Thoracic aorta (tissue), 2 donors: ENCODE data around the gene KAZN. TPM values are rescaled to one million over a fixed set of nuclear protein-coding genes. Genes with fewer than 3 reads are reported as not detected.

Experiments
- ATAC-seq: fragments of 150-250 bp; one replicate; pipeline ENCODE4 v1.8.0; 2017; ENCODE audit warnings: low read depth; ENCODE audit not compliant: insufficient number of reproducible peaks, low FRiP score
- DNase-seq: peaks from one replicate; pipeline ENCODE4 v3.0.0-alpha.2; 2020; ENCODE audit warnings: low spot score
- H3K27ac ChIP-seq, 2 donors: fragments of 200-600 bp; sonication (generic); 1 replicate in 1 of 2; 2 replicates in 1 of 2; pipeline ENCODE4 v1.5.1; 2016; ENCODE audit warnings: mild to moderate bottlenecking in 2 of 2, moderate library complexity in 2 of 2
- H3K27me3 ChIP-seq: fragments of 200-600 bp; sonication (generic); replicated peaks from 2 replicates; pipeline ENCODE4 v1.6.0; 2016; ENCODE audit warnings: mild to moderate bottlenecking; ENCODE audit not compliant: insufficient read depth
- H3K36me3 ChIP-seq: fragments of 200-600 bp; sonication (generic); one replicate; pipeline ENCODE4 v1.5.1; 2016
- H3K4me1 ChIP-seq, 2 donors: fragments of 200-600 bp; sonication (generic); 1 replicate in 1 of 2; 2 replicates in 1 of 2; pipeline versions ENCODE4 v1.5.1 to v1.6.0; 2016; ENCODE audit warnings: low read depth in 2 of 2, mild to moderate bottlenecking in 1 of 2; ENCODE audit not compliant: control insufficient read depth in 1 of 2
- H3K4me3 ChIP-seq: fragments of 200-600 bp; sonication (generic); 2 replicates; pipeline ENCODE4 v1.5.1; 2016; ENCODE audit warnings: mild to moderate bottlenecking
- H3K9me3 ChIP-seq: fragments of 200-600 bp; sonication (generic); 2 replicates; pipeline ENCODE4 v1.5.1; 2016
- CTCF ChIP-seq: fragments of 200-600 bp; sonication (generic); IDR thresholded peaks from one replicate; pipeline ENCODE4 v1.5.1; 2019; ENCODE audit warnings: antibody characterized with exemption
- total RNA-seq, 2 donors: library from RNA; depleted of rRNA; stranded (reverse); fragments of >200 nt; gene quantifications; one replicate each; pipeline versions ENCODE4 v1.1.0 to v1.2.3, GENCODE V29; 2016

Gene KAZN
- total RNA-seq, 2 donors from 2014 or later: 17.4 to 30.3 TPM

- no peak overlapping the region for H3K4me3 ChIP-seq
- no peaks in the 10 kb centered on the region for H3K27me3 ChIP-seq
- TF ChIP-seq CTCF: no peak
- ATAC-seq (no peak), DNase-seq (no peak)
- no peaks in the 10 kb centered on the region for H3K36me3 ChIP-seq
- H3K4me1 ChIP-seq: no peaks in the 10 kb centered on the region
- H3K9me3 ChIP-seq: no peaks in the 10 kb centered on the region
- no peak overlapping the region for H3K27ac ChIP-seq
These were observed 225.9 kb downstream of the KAZN start for GRCh38 chr1:14824314-14824915.

DNA sequence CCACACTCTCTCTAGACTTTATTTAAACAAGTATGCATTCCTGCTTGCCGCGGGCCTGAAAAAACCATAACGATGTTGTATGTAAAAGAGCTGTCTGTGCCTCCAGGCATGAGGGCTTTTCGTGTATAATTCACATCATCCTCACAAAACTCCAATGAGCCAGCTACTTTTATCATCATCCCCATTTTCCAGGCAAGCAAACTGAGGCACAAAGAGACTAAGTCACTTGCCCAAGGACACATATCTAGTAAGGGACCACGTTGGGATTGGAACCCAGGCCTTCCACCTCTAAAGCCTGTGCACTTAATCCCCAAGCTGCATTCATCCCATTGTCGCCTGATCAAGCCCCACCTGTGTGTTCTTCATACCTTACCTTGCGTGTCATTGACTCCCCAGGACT lies 226.9 kb downstream of the KAZN start:
- no peak for TF ChIP-seq CTCF
- Histone ChIP-seq H3K4me3 (no peak overlapping the region), H3K27ac (no peak overlapping the region), H3K4me1 (no peaks in the 10 kb centered on the region), H3K9me3 (no peaks in the 10 kb centered on the region), H3K36me3 (no peaks in the 10 kb centered on the region), H3K27me3 (no peaks in the 10 kb centered on the region)
- ATAC-seq (no peak), DNase-seq (no peak)

- no peak for DNase-seq
- no peak for TF ChIP-seq CTCF
- Histone ChIP-seq H3K27me3 (no peaks in the 10 kb centered on the region), H3K27ac (no peak overlapping the region), H3K4me1 (no peaks in the 10 kb centered on the region), H3K36me3 (no peaks in the 10 kb centered on the region), H3K4me3 (no peak overlapping the region), H3K9me3 (no peaks in the 10 kb centered on the region)
- no peak for ATAC-seq
These were observed 227.7 kb downstream of the KAZN start for GRCh38 chr1:14826172-14826636.

DNA sequence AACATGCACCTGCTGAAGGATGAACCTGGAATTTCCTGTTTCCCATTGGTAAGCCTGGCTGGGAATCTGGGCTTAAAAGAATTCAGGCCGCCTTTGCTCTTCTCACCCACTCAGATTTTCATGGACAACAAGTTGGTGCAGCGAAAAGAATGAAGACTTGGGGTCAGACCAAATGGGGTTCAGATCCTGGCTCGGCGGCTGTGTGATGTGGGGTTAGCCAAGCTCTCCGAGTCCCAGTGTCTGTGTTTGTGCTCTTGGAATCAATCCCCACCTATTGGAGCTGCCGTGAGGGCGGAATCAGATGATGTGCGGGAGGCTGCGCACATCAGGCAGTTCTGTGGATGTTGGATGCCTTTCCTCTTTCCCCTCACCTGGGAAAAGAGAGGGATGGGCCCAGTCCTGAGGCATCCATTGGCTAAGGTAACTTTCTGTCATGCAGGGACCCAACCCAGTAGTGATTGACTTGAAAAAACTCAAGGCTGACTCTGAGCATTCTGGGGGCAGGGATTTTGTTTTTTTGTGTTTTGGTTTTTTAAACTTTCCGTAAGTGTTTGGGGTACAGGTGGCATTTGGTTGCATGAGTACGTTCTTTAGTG lies 228.3 kb downstream of the KAZN start:
- no peak overlapping the region for H3K27ac ChIP-seq
- no peak for TF ChIP-seq CTCF

GRCh38 chr1:14827870-14828269 lies 229.4 kb downstream of the KAZN start:
- H3K27ac ChIP-seq: no peak overlapping the region
- DNase-seq: no peak
- H3K27me3 ChIP-seq: no peaks in the 10 kb centered on the region
- no peaks in the 10 kb centered on the region for H3K4me1 ChIP-seq
- no peaks in the 10 kb centered on the region for H3K36me3 ChIP-seq
- H3K4me3 ChIP-seq: no peak overlapping the region
- H3K9me3 ChIP-seq: no peaks in the 10 kb centered on the region
- no peak for ATAC-seq
- no peak for TF ChIP-seq CTCF

More for the DNA sequence above, 228.3 kb downstream of the KAZN start:
- DNase-seq (no peak), ATAC-seq (no peak)
- H3K4me3 ChIP-seq: no peak overlapping the region
- no peaks in the 10 kb centered on the region for H3K36me3 ChIP-seq
- H3K9me3 ChIP-seq: no peaks in the 10 kb centered on the region
- no peaks in the 10 kb centered on the region for H3K4me1 ChIP-seq
- no peaks in the 10 kb centered on the region for H3K27me3 ChIP-seq
